Peyer's patch (tissue), 4 donors: ENCODE data around the gene CTU1. TPM values are rescaled to one million over a fixed set of nuclear protein-coding genes. Genes with fewer than 3 reads are reported as not detected.

ENCODE experiments used
- DNase-seq, 3 donors: peaks; one replicate each; pipeline ENCODE4 v3.0.0-alpha.2; 2017 to 2019
- H3K27ac ChIP-seq, 4 donors: fragments of 200-600 bp; sonication (generic); one replicate each; pipeline ENCODE4 v1.5.1; 2016 to 2019
- H3K27me3 ChIP-seq, 2 donors: fragments of 200-600 bp; sonication (generic); one replicate each; pipeline ENCODE4 v1.5.1; 2019
- H3K36me3 ChIP-seq, 3 donors: fragments of 200-600 bp; sonication (generic); one replicate each; pipeline ENCODE4 v1.5.1; 2016 to 2019
- H3K4me1 ChIP-seq, 4 donors: fragments of 200-600 bp; sonication (generic); one replicate each; pipeline ENCODE4 v1.5.1; 2016 to 2019
- H3K4me3 ChIP-seq, 4 donors: fragments of 200-600 bp; sonication (generic); 1 replicate in 3 of 4; 2 replicates in 1 of 4; pipeline ENCODE4 v1.5.1; 2016 to 2019; ENCODE audit warnings: mild to moderate bottlenecking in 1 of 4
- H3K9me3 ChIP-seq, 4 donors: fragments of 200-600 bp; sonication (generic); one replicate each; pipeline ENCODE4 v1.5.1; 2016 to 2019; ENCODE audit warnings: mild to moderate bottlenecking in 1 of 4
- POLR2A ChIP-seq, 2 donors: fragments of 450-650 bp; IDR thresholded peaks; one replicate each; pipeline ENCODE4 v1.5.1; 2017; ENCODE audit warnings: antibody characterized with exemption in 2 of 2, mild to moderate bottlenecking in 2 of 2, moderate library complexity in 2 of 2
- total RNA-seq, 4 donors: library from RNA; depleted of rRNA; stranded (reverse); fragments of >200 nt; gene quantifications; one replicate each; pipeline ENCODE4 v1.1.0, GENCODE V29; 2016
- TF ChIP-seq, protein P1 (sequence below), 6 experiments: fragments of 450-650 bp in 4 of 6; fragments of 200-600 bp in 2 of 6; sonication (generic) in 1 of 6; IDR thresholded peaks; one replicate each; pipeline ENCODE4 v1.5.1; 2017 to 2019; ENCODE audit warnings: antibody characterized with exemption in 6 of 6, mild to moderate bottlenecking in 3 of 6, moderate library complexity in 1 of 6

The CTU1 gene
- total RNA-seq, result 10 to 100 TPM in 1 of 4 donors, 1 to 10 TPM in 3; 4.4 to 10.0 (median 6.5) TPM

DNA sequence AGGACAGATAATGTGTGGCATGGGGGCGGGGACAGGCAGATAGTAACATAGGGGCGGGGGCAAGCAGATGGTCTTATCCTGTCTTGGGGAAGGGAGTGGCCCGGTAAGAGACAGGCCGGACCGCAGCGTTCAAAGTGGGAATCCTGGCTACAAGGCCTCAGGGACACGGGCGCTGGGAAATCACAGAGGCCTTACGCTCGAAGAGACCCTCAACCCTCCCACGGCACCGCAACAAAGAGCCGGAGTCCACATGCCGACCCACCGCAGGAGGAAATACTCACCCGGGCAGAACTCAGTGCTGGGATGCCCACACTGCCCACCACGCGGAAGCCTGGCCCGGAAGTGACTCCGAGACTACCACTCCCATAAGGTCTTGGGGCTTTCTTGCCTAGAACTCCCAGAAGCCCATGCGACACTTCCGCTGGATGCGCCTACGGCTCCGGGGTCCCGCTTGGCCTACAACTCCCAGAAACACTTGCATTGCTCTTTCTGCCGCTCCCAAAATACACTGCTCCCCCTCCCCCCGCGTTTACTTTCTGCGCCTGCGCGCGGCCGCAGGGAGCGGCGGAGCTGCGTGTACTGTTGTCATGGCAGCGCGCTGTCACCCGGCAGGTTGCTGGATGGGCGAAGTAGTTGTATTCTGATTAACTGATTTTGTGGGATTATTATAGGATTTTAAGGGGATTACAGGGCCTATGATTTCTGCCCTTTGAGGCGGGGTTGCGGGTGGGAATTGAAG is at the start of gene CTU1:
Gene CTU1, minus strand, starts transcription at position 344 of the 739 bp plus-strand sequence. CDS start 3,840 bp downstream, outside the sequence.
- peak within 1 kb of the TSS; percentile 56 to 76 (median 68) for H3K4me3 ChIP-seq
- H3K27me3 ChIP-seq, result no peaks in the 10 kb centered on the region
- H3K27ac ChIP-seq, result peak within 1 kb of the TSS; percentile 44 to 70 (median 63)
- H3K4me1 ChIP-seq, result peaks cover 0 to 16% (median 3%) of the 10 kb centered on the region in 4 donors
- H3K36me3 ChIP-seq, result peaks cover 0 to 5% (median 0%) of the 10 kb centered on the region in 3 donors
- no peaks in the 10 kb centered on the region for H3K9me3 ChIP-seq
- TF ChIP-seq, protein P1, sequence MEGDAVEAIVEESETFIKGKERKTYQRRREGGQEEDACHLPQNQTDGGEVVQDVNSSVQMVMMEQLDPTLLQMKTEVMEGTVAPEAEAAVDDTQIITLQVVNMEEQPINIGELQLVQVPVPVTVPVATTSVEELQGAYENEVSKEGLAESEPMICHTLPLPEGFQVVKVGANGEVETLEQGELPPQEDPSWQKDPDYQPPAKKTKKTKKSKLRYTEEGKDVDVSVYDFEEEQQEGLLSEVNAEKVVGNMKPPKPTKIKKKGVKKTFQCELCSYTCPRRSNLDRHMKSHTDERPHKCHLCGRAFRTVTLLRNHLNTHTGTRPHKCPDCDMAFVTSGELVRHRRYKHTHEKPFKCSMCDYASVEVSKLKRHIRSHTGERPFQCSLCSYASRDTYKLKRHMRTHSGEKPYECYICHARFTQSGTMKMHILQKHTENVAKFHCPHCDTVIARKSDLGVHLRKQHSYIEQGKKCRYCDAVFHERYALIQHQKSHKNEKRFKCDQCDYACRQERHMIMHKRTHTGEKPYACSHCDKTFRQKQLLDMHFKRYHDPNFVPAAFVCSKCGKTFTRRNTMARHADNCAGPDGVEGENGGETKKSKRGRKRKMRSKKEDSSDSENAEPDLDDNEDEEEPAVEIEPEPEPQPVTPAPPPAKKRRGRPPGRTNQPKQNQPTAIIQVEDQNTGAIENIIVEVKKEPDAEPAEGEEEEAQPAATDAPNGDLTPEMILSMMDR (IDR thresholded peaks at IDR 0.05), result peak in 3 of 6 experiments; percentile 5 to 42 (median 36)
- peak in 1 of 2 donors; percentile 39 for TF ChIP-seq POLR2A (IDR thresholded peaks at IDR 0.05)
- DNase-seq, result peak; percentile 97 to 99 (median 98)

- H3K27me3 ChIP-seq, result no peaks in the 10 kb centered on the region
- TF ChIP-seq, protein P1 (IDR thresholded peaks at IDR 0.05), result no peak
- H3K9me3 ChIP-seq, result no peaks in the 10 kb centered on the region
- no peaks in the 10 kb centered on the region for H3K4me1 ChIP-seq
- no peak overlapping the region for H3K4me3 ChIP-seq
- no peaks in the 10 kb centered on the region for H3K36me3 ChIP-seq
- H3K27ac ChIP-seq, result no peak overlapping the region
- no peak for DNase-seq
Observed at GRCh38 chr19:51157265-51157664, 49.1 kb upstream of the CTU1 start.

DNA sequence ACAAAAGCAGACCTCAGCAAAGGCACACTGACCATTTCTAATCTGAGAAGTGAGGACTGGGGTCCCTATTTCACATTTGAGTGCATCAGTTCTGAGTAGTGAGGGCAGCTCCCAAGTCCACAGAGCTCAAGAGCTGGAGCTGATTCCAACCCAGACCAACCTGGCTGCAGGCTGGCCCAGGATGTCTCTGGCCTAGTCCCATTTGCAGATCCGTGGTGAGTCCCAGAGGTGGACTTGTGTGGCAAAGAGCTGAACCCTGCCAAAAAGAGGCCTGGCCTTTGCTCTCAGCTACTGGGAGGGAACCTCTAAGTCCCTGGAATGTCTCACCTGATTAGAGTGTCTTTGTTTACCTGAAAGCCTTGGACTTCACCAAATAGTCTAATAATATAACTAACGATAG is 48.5 kb upstream of the CTU1 start:
- Histone ChIP-seq H3K9me3 (no peaks in the 10 kb centered on the region), H3K4me1 (no peaks in the 10 kb centered on the region), H3K4me3 (no peak overlapping the region), H3K27ac (no peak overlapping the region), H3K36me3 (no peaks in the 10 kb centered on the region), H3K27me3 (no peaks in the 10 kb centered on the region)
- no peak for DNase-seq
- no peak for TF ChIP-seq POLR2A (IDR thresholded peaks at IDR 0.05)
- TF ChIP-seq, protein P1 (IDR thresholded peaks at IDR 0.05), result no peak

- H3K4me1 ChIP-seq, result no peaks in the 10 kb centered on the region
- no peaks in the 10 kb centered on the region for H3K27me3 ChIP-seq
- no peak for DNase-seq
- H3K9me3 ChIP-seq, result no peaks in the 10 kb centered on the region
- H3K27ac ChIP-seq, result no peak overlapping the region
- H3K36me3 ChIP-seq, result no peaks in the 10 kb centered on the region
- no peak for TF ChIP-seq POLR2A (IDR thresholded peaks at IDR 0.05)
- TF ChIP-seq, protein P1 (IDR thresholded peaks at IDR 0.05), result no peak
- H3K4me3 ChIP-seq, result no peak overlapping the region
Observed at GRCh38 chr19:51150627-51151026, 42.4 kb upstream of the CTU1 start.

- no peak overlapping the region for H3K27ac ChIP-seq
- no peaks in the 10 kb centered on the region for H3K27me3 ChIP-seq
- no peak for DNase-seq
- TF ChIP-seq, protein P1 (IDR thresholded peaks at IDR 0.05), result no peak
- no peak for TF ChIP-seq POLR2A (IDR thresholded peaks at IDR 0.05)
- no peaks in the 10 kb centered on the region for H3K4me1 ChIP-seq
- H3K36me3 ChIP-seq, result no peaks in the 10 kb centered on the region
- H3K9me3 ChIP-seq, result no peaks in the 10 kb centered on the region
- no peak overlapping the region for H3K4me3 ChIP-seq
Observed at GRCh38 chr19:51148580-51148979, 40.4 kb upstream of the CTU1 start.
